CD4-positive, alpha-beta T cell (primary cell): ENCODE results near the gene LITAF. TPM values are rescaled to one million over a fixed set of nuclear protein-coding genes. Genes with fewer than 3 reads are reported as not detected.

Experiments used
- ATAC-seq: fragments of 200-7000 bp; cut with Tn5 transposase; one replicate; pipeline ENCODE4 v1.10.0; 2022; ENCODE audit warnings: mild to moderate bottlenecking; ENCODE audit not compliant: poor library complexity
- CTCF ChIA-PET: fragments of 350-600 bp; sonication (Branson Sonifier 250); formaldehyde crosslinking; loops from one replicate; lab custom pipeline; 2021; ENCODE audit warnings: antibody characterized with exemption, inconsistent platforms; lab: Charles Lee
- POLR2A ChIA-PET: fragments of 350-600 bp; sonication (Branson Sonifier 250); formaldehyde crosslinking; loops from one replicate; lab custom pipeline; 2021; ENCODE audit warnings: antibody characterized with exemption, inconsistent platforms; lab: Charles Lee
- DNase-seq, 14 experiments: peaks; one replicate each; pipeline ENCODE4 v3.0.0-alpha.2; 2013 to 2020; ENCODE audit warnings: mixed read lengths in 2 of 14
- H3K27ac ChIP-seq, 2 donors: one replicate each; pipeline versions ENCODE4 v1.5.1 to v1.7.0; 2013; ENCODE audit warnings: low read length in 2 of 2, low read depth in 1 of 2, mild to moderate bottlenecking in 1 of 2
- H3K27me3 ChIP-seq, 2 experiments: 1 replicate in 1 of 2; 2 replicates in 1 of 2; pipeline versions ENCODE4 v1.6.1 to v1.7.0; 2013; ENCODE audit warnings: low read length in 2 of 2, control low read depth in 1 of 2, mild to moderate bottlenecking in 1 of 2, moderate library complexity in 1 of 2; ENCODE audit not compliant: insufficient read depth in 2 of 2, control insufficient read depth in 1 of 2
- H3K36me3 ChIP-seq: one replicate; pipeline ENCODE4 v1.6.1; 2013; ENCODE audit warnings: low read length, control low read depth; ENCODE audit not compliant: insufficient read depth
- H3K4me1 ChIP-seq: one replicate; pipeline ENCODE4 v1.6.1; 2013; ENCODE audit warnings: low read length, control low read depth; ENCODE audit not compliant: insufficient read depth
- H3K4me3 ChIP-seq: one replicate; pipeline ENCODE4 v1.5.1; 2013; ENCODE audit warnings: mild to moderate bottlenecking, low read length, moderate library complexity
- H3K9me3 ChIP-seq, 2 experiments: 1 replicate in 1 of 2; 2 replicates in 1 of 2; pipeline versions ENCODE4 v1.6.1 to v1.7.0; 2013; ENCODE audit warnings: low read length in 2 of 2, mild to moderate bottlenecking in 2 of 2, control low read depth in 1 of 2, moderate library complexity in 1 of 2; ENCODE audit not compliant: control insufficient read depth in 1 of 2, insufficient read depth in 1 of 2
- H3K27ac Mint-ChIP-seq: one replicate; pipeline ENCODE4 v1.8.0; 2020; ENCODE audit warnings: mixed read lengths
- H3K27me3 Mint-ChIP-seq: one replicate; pipeline ENCODE4 v1.8.0; 2021; ENCODE audit warnings: mixed read lengths
- H3K36me3 Mint-ChIP-seq: one replicate; pipeline ENCODE4 v1.8.0; 2021; ENCODE audit warnings: low read depth, mixed read lengths
- H3K4me1 Mint-ChIP-seq: one replicate; pipeline ENCODE4 v1.8.0; 2021; ENCODE audit warnings: low read depth, mixed read lengths
- H3K4me3 Mint-ChIP-seq: one replicate; pipeline ENCODE4 v1.8.0; 2020; ENCODE audit warnings: mild to moderate bottlenecking, mixed read lengths
- H3K9me3 Mint-ChIP-seq: one replicate; pipeline ENCODE4 v1.8.0; 2020; ENCODE audit warnings: mixed read lengths
- intact Hi-C, 2 experiments: fragments of 100-400 bp; cut with DNase I in 1 of 2; cut with micrococcal nuclease in 1 of 2; formaldehyde crosslinking; loops; one replicate each; pipeline versions ENCODE4 v1.15.1 to v1.9.0; 2023 to 2025; cut with DNase I, micrococcal nuclease
- total RNA-seq, 174 experiments: library from RNA in 2 of 174; stranded (reverse) in 2 of 174; gene quantifications; one replicate each; pipeline ENCODE4 v1.2.3 and lab custom pipeline; 2021 to 2026
- TF ChIP-seq, protein P1 (sequence below): fragments of 200-600 bp; IDR thresholded peaks from one replicate; pipeline ENCODE4 v1.8.0; 2022; ENCODE audit warnings: antibody characterized with exemption, mild to moderate bottlenecking

Gene LITAF
- total RNA-seq, 2 experiments from 2014 or later: 226 to 257 TPM

DNA sequence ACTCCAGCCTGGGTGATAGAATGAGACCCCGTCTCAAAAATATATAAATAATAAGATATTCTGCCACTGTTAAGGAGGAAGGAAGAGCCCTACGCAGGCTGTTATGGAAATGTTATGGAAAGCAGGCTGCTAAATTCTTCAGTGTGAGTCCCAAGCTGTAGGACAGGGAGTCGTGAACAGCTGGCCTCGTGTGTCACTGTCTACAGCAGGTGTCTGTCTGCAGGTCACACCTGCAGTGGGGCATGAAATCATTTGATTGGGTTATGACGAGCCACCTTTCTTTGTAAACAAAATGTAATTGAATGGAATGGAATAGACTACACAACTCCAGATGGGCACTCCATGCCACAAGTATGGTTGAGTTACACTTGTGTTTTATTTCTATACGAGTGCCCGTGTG is 15.6 kb upstream of the LITAF start:
- H3K36me3 ChIP-seq: no peaks in the 10 kb centered on the region
- DNase-seq: no peak
- Mint-ChIP-seq H3K36me3 (no peaks in the 10 kb centered on the region), H3K4me3 (no peak overlapping the region), H3K9me3 (no peaks in the 10 kb centered on the region), H3K27me3 (no peaks in the 10 kb centered on the region), H3K27ac (no peak overlapping the region), H3K4me1 (peaks cover 16% of the 10 kb centered on the region)
- TF ChIP-seq, protein P1, sequence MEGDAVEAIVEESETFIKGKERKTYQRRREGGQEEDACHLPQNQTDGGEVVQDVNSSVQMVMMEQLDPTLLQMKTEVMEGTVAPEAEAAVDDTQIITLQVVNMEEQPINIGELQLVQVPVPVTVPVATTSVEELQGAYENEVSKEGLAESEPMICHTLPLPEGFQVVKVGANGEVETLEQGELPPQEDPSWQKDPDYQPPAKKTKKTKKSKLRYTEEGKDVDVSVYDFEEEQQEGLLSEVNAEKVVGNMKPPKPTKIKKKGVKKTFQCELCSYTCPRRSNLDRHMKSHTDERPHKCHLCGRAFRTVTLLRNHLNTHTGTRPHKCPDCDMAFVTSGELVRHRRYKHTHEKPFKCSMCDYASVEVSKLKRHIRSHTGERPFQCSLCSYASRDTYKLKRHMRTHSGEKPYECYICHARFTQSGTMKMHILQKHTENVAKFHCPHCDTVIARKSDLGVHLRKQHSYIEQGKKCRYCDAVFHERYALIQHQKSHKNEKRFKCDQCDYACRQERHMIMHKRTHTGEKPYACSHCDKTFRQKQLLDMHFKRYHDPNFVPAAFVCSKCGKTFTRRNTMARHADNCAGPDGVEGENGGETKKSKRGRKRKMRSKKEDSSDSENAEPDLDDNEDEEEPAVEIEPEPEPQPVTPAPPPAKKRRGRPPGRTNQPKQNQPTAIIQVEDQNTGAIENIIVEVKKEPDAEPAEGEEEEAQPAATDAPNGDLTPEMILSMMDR: no peak
- ChIA-PET POLR2A (interaction anchor here (1.5 kb wide), 1 partner anchor 20 kb away, joined by 3 read pairs; no protein-coding TSS in a partner anchor), CTCF (interaction anchor here (1.0 to 1.9 kb wide), 2 partner anchors 70 to 206 kb away, joined by 3 to 4 read pairs; no protein-coding TSS in a partner anchor)
- H3K4me3 ChIP-seq: no peak overlapping the region
- H3K9me3 ChIP-seq: no peaks in the 10 kb centered on the region
- no peak for ATAC-seq
- peaks cover 8% of the 10 kb centered on the region for H3K4me1 ChIP-seq
- no peak overlapping the region for H3K27ac ChIP-seq
- H3K27me3 ChIP-seq: no peaks in the 10 kb centered on the region
- intact Hi-C loops: no loop called here

DNA sequence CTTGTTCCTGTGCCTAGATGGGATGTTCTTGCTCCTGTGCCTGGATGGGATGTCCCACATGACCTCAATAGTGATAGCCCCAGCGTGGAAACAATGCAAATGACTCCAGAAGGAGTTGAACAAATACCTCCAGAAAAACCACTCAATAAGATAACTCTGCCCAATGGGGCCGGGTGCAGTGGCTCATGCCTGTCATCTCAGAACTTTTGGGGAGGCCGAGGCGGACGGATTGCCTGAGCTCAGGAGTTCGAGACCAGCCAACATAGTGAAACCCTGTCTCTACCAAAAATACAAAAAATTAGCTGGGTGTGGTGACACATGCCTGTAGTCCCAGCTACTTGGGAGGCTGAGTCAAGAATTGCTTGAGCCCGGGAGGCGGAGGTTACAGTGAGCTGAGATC is 15.2 kb upstream of the LITAF start:
- no peak overlapping the region for H3K27ac Mint-ChIP-seq
- H3K4me1 Mint-ChIP-seq: peaks cover 20% of the 10 kb centered on the region
- ATAC-seq: no peak
- Histone ChIP-seq H3K27me3 (no peaks in the 10 kb centered on the region), H3K4me1 (peaks cover 12% of the 10 kb centered on the region), H3K36me3 (no peaks in the 10 kb centered on the region), H3K4me3 (no peak overlapping the region), H3K9me3 (no peaks in the 10 kb centered on the region), H3K27ac (no peak overlapping the region)
- intact Hi-C loops: no loop called here
- CTCF ChIA-PET: interaction anchor here (1.0 to 1.9 kb wide), 2 partner anchors 70 to 206 kb away, joined by 3 to 4 read pairs; no protein-coding TSS in a partner anchor
- H3K27me3 Mint-ChIP-seq: no peaks in the 10 kb centered on the region
- no peaks in the 10 kb centered on the region for H3K36me3 Mint-ChIP-seq
- TF ChIP-seq, protein P1: no peak
- H3K4me3 Mint-ChIP-seq: no peak overlapping the region
- no peak for DNase-seq
- H3K9me3 Mint-ChIP-seq: no peaks in the 10 kb centered on the region
- POLR2A ChIA-PET: interaction anchor here (1.5 kb wide), 1 partner anchor 20 kb away, joined by 3 read pairs; no protein-coding TSS in a partner anchor

DNA sequence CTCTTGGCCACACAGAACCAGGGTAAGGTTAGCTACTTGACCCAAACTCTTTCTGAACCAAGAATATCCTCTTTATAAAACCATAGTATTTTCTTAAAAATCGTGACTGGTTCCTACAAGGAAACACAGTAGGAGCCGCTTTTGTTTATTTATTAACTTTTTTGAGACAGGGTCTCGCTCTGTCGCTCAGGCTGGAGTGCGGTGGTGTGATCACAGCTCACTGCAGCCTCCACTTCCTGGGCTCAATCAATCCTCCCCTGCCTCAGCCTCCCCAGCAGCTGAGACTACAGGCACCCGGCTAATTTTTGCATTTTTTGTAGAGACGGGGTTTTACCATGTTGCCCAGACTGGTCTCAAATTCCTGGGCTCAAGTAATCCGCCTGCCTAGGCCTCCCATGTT is 14.7 kb upstream of the LITAF start:
- CTCF ChIA-PET: no interaction called here
- no peak for DNase-seq
- H3K27me3 ChIP-seq: no peaks in the 10 kb centered on the region
- no peak overlapping the region for H3K4me3 ChIP-seq
- no peaks in the 10 kb centered on the region for H3K9me3 ChIP-seq
- no peak overlapping the region for H3K27ac ChIP-seq
- H3K4me1 ChIP-seq: peaks cover 15% of the 10 kb centered on the region
- intact Hi-C loops: no loop called here
- Mint-ChIP-seq H3K27ac (no peak overlapping the region), H3K9me3 (no peaks in the 10 kb centered on the region), H3K27me3 (no peaks in the 10 kb centered on the region), H3K4me1 (peaks cover 22% of the 10 kb centered on the region), H3K36me3 (no peaks in the 10 kb centered on the region), H3K4me3 (no peak overlapping the region)
- no peak for ATAC-seq
- POLR2A ChIA-PET: interaction anchor here (1.5 kb wide), 1 partner anchor 20 kb away, joined by 3 read pairs; no protein-coding TSS in a partner anchor
- no peaks in the 10 kb centered on the region for H3K36me3 ChIP-seq
- TF ChIP-seq, protein P1: no peak
